GM11168 (cell line): ENCODE results near the gene MRGPRF.

Experiments
- in situ Hi-C: fragments of 300-500 bp; cut with MboI; formaldehyde crosslinking; loops from one replicate; pipeline ENCODE4 v1.12.0; 2022; ENCODE audit warnings: low sequenced_read_pairs; ENCODE audit not compliant: unreplicated experiment

The MRGPRF gene, protein sequence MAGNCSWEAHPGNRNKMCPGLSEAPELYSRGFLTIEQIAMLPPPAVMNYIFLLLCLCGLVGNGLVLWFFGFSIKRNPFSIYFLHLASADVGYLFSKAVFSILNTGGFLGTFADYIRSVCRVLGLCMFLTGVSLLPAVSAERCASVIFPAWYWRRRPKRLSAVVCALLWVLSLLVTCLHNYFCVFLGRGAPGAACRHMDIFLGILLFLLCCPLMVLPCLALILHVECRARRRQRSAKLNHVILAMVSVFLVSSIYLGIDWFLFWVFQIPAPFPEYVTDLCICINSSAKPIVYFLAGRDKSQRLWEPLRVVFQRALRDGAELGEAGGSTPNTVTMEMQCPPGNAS

DNA sequence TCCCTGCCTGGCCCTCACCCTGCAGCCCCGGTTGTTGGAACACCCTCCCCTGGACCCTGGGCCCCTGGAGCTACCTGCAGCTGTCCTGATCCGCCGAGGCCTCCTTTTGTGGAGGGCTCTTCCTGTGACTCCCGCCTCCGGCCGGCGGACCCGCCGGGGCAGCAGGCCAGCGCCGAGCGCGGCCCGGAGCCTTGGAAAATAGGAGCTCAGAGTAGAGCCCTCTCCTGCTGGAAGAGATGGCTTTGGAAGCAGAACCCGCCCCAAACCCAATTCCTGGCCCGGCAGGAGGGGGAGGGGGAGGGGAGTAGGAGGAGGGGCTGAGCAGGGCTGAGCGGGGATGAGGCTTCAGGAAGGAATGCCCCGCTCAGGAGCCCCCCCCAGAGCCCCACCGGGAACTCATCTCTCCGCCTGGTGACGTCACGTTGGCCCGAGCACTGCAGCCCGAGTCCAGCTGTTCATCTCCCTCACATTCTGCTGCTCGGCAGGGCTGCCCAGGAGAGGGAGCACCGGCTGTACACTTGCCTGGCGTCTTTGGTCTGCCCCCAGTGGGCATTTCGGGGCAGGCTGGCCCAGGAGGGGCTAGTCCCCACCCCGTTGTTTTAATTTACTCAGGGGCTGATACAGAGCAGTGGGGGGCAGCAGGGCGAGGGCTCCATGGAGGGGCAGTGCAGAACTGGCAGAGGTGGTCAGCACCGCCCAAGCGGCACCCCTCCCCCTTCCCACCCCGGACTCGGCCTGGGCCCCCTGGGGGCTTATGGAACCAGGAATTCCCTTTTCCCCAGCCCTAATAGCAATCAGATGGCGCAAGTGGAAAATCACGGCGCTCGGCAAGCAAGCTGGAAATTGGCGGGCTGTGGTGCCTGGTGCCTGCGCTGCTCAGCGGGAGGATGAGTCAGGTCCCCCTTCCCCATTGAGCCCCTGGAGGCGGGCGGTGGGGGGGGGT, at the start of gene MRGPRF:
TSS of gene MRGPRF (minus strand) at position 238 of the 943 bp plus-strand sequence. CDS start 3,345 bp downstream, outside the sequence.
- in situ Hi-C loops: no loop called here

DNA sequence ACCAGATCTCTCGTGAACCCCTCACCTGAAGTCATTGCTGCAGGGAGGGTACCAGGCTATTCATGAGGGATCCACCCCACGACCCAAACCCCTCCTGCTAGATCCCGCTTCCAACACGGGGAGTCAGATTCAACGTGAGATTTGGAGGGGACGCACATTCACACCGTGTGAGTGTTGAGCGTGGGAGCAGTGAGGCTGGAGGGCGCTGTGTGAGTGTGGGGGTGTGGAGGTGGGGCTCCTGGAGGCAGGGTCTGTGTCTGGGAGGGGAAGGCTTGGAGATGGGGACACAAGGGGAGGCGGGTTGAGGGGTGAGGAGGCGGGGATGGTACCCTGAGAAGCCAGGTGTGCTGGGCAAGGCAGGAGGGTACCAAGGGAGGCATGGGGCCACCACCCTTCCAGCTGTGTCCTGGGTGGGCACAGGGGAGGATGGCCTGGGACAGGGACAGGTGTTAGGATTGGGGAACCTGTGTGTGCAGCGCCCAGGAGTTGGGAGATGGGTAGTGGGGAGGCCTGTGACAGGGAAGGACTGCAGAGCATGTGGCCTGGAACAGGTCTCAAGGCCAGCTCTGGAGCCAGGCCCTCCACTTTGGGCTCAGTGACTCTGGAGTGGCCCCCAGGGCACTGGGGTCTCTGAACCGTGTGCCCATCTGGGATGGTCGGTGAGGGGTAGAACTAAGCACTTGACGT, 49.3 kb upstream of the MRGPRF start:
- in situ Hi-C loops: no loop called here

DNA sequence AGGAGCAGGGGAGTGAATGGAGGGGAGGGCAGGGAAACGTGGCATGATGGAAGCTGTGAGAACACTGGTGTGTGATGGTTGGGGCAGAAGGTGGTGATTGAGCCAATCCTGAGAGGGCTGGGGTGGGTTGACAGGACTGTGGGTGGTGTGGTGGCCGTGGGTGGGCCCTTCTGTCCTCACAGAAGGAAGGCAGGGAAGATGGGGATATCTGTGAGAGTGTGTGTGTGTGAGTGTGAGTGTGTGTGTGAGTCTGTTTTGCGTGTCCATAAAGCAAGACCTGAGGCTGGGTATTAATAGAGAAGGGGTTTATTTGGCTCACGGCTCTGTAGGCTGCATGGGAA, 48.6 kb upstream of the MRGPRF start:
- in situ Hi-C loops: no loop called here

DNA sequence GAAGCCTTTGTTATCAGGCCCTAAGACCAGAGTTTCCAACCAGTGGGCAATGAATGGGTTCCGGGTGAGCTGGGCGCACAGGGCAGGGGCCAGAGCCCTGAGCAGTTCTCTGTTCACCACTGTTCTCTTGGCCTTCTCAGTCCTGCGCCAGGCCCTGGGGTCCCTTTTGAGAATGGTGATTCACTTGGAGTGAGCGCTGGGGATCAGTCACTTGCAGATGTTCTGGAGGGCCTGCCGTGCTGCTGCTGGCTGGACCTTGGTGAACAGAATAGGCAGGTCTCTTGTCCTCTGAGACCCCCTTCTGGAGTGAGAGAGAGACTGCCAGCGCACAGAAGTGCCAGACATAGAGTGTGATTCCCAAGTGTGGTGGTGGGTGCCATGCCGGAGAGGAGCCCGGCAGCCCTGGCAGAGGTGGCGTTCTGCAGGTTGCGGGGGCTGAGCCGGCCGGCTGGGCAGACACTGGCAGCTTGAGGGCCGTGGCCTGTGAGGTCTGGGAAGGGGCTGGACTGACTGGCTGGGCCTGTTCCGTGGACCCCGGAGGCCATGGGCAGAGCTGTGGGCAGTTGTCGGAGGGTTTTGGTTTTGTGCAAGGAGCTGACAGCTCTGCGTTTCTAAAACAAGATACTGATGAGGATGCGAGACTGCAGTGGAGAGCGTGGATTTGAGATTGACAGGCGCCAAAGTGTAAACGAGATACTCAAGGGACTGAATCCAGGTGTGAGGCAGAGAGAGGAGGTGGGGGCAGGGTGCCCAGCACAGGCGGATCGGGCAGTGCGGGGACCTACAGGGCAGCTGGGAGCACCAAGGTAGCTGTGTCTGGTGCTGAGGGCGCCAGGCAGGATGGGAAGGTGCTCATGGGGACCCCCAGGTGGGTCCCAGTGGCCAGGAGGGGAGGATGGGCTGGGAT, 48.0 kb upstream of the MRGPRF start:
- in situ Hi-C loops: no loop called here

DNA sequence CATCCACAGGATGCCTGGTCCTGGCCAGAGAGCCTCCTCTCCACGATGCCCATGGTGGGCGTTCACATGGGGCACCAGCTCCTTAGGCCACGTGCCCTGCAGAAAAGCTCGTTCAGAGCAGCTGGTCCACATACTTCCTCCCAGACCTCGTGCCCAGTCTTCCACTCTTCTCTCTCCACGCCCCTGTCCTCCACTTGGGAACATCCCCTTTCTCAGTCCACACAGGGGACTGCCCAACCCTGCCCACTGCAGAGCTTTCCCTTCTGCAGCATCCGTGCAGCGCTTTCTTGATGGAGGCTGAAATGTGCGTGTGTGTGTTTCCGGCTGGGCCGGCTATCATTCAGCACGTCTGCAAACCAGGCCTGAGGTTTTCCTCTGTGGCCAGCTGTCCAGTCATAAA, 46.9 kb upstream of the MRGPRF start:
- in situ Hi-C loops: no loop called here

DNA sequence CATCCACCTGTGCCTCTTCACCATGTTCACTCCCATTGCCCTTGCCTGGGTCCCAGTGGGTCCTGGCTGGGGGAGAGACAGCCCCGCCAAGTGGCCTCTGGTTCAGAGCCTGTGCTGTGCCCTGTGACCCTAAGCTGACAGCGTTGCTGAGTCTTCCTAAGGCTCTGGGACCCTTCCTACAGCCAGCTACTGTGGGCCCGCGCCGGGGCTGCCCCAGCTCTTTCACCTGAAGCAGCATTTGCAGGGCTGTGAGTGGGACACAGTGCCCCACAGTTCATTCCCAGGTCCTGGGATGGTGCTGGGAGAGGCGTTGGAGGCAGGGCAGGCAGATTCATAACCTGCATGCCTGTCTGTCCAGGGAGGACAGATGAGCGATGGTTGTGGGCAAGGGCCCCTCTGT, 46.4 kb upstream of the MRGPRF start:
- in situ Hi-C loops: no loop called here

DNA sequence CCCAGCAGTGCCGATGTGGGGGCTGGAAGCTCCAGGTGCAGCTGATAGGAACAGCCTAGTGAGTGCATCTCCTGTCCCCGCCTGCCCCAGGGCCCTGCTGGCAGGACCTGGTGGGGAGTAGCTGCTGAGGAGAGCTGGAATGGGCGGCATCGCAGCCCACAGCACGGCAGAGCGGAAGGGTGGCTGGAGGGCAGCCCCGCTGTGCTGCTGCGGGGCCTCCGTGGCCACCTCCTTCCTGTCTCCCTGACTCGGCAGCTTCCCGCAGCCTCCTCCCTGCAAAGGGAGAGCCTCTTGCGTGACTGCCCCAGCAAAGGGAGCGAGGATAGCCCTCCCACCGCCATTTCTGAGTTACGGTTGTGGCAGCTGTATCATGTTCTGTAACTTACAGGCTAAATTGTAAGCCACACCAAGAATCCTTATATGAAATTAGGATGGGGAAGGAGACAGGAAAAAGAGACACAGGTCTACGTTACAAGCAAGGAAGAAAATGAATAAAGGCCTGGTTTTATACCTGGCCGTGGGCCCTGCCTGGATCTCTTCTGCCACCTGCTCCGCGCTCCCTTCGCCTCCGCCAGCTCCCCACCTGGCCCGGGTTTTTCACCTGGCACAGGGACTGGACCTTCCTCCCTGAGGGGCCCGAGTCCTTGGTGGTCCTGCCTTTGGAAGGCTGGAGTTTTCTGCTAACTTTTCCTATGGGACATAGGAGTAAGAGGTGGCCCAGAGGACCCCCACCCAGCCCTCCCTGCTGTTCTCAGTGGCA, 45.6 kb upstream of the MRGPRF start:
- in situ Hi-C loops: no loop called here

DNA sequence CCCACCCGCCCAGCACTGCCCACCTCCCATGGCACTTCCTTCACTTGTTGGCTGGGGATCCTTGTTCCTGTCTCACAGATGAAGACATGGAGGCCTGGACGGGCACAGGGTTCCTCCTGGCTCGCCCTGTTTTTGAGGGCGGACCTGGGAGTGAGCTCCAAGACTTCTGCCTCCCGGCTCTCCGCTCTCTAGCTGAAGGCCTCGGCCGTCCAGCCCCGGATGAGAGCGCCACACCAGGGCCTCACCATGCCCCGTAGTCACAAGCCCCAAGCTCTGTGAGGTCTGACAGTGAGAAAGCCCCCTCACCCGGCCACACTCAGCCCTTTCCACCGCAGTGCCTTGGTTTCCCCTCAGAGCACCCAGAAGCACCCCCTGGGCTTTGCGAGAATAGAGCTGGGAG, 44.8 kb upstream of the MRGPRF start:
- in situ Hi-C loops: no loop called here

DNA sequence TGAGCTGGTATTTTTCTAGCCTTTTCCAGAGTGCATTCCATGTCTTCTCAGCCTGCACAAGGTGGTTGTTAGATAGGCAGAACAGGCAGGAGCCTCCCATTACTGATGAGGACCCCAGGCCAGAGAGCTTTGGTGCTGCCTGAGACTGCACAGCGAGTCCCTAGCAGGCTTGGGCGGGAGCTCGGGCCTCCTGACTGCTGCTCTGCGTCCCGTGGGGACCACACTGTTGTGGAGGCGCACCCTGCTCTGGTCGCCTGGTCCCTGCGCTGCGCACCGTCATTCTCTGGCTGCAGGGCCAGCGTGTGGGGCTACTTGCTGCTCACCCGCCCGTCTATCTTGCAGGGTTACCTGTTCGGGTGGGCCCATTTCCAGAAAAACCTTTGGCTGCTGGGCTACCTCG, 44.2 kb upstream of the MRGPRF start:
- in situ Hi-C loops: no loop called here

DNA sequence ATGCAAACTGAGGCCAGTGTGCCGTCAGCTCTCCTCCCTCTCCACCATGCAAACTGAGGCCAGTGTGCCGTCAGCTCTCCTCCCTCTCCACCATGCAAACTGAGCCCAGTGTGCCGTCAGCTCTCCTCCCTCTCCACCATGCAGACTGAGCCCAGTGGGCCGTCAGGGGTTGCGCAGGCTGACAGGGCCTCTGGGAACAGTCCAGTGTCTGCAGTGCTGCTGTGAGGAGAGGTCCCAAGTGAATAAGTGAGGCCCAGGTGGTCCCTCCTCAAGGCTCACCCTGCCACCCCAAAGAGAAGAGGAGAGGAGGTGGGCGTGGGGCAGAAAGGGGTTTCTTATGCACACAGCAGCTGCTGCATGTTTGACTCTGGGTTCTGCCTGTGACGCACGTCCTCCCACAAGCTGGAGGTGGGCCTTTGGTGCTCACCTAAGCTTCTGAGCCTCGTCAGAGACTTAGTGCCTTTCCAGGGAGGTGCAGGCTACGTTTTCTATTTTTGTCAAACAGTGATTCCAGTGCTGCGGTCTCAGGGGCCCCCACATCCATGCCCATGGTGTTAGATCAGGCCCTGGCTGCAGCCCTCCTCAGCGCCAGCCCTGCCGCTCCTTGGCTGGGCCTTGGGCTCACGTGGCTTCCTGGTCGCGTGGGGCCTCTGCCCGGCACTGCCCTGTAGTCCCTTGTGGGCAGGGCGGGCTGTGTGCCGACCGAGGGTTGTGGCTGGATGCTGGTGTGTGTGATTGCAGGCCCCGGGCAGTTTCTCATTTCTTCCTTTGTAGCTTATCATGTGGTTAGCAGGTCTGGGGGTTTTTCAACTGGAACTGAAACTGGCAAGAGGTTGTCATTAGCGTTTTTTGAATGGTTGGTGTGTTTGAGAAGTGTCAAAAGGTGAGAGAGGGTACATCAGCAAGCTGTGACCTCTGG, 42.8 kb upstream of the MRGPRF start:
- in situ Hi-C loops: no loop called here

DNA sequence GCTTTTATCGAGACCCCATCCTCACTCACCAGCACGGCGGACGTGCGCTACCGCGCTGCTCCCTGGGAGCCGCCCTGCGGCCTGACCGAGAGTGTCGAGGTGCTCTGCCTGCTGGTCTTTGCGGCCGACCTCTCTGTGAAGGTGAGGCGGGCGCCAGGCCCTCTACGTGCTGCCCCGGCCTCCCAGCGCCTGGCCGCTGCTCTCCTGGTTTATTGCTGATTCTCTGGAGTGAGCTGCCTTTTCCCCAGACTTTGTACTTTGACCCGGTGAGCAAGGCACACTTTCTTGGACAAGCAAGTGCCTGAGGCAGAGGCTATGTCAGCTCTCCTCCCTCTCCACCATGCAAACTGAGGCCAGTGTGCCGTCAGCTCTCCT, 42.2 kb upstream of the MRGPRF start:
- in situ Hi-C loops: no loop called here

DNA sequence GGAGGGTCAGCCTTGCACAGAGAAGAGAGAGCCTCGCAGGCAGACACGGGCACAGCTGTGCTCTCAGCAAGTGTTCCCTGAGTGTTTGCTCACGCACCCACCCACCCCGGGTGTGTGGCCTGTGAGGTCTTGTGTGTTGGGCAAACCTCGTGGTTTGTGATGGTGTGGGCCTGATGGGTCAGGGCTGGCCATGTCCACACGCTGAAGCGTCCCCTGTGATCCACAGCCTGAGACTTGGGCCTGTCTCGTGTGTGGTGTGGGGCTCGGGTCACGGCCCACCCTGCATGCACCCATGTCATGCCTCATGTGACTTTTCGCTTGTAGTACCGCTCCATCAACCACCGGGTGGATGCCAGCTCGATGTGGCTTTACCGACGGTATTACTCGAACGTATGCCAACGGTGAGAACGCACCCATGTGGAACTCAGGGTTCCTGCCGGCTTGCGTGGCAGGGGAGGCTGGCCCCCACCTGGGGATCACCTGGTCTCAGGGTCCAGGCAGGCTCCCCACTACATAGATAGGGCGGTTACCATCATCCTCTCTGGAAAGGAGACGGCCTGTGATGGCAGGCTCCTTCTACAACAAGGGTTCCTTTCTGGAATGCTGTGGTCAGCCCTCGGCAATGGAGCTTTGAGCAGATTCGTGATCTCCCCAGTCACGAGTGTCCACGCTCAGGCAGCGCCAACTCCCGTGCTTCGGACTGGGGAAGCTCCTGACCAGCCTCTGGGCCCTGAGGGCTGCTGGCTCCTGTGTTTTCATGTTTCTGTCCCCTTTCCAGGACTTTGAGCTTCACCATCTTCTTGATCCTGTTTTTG, 41.6 kb upstream of the MRGPRF start:
- in situ Hi-C loops: no loop called here

DNA sequence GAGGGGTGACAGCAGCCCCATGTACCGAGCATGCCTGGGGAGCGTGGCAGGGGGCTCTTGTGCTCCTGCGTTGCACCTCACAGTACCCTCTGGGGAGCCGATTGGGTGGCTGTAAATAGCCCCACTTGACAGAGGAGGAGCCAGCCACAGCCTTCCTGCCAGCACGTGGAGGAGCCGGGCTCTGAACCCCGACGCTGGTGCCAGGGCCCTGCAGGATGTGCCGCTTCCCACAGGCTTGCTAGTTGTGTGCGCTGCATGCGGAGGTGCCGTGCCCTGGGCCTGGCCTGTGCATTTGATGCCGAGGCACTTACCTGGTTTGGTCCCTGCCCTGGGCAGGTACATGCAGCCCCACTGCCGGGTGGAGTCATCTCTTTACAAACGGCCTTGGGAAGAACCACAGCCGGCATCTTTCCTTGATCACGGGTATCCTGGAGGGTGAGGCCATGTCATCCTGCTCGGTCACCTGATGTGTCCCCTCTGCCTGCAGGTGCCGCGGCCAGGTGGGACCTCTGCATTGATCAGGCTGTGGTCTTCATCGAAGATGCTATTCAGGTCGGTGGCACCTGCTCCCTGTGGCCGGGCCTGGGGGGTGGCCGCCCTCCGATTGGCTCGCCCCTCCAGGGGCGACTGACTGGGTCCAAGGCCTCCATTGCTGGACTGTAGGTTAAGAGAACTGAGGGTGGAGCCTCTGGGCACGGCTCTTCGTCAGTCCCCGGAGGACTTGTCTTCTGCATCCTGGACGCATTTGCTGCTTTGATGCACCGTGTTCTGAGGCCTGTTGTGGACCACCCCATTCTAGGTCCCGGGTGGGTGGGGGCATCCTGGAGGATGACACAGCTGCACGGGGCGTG, 40.7 kb upstream of the MRGPRF start:
- in situ Hi-C loops: no loop called here

DNA sequence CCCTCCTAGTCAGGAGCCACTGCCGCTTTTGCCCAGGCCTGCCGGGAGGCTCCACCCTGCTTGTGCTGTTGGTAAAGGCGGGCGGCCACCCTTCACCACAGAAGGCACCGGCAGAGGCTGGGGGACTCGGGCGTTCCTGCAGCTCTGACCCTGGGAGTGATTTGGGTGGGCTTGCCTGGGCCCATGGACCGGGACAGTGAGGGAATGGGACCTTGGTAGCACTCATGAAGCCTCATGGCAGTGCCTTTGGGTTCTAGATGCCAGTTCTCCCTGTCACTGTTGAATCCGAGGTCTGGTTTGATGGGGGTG, 40.1 kb upstream of the MRGPRF start:
- in situ Hi-C loops: no loop called here

DNA sequence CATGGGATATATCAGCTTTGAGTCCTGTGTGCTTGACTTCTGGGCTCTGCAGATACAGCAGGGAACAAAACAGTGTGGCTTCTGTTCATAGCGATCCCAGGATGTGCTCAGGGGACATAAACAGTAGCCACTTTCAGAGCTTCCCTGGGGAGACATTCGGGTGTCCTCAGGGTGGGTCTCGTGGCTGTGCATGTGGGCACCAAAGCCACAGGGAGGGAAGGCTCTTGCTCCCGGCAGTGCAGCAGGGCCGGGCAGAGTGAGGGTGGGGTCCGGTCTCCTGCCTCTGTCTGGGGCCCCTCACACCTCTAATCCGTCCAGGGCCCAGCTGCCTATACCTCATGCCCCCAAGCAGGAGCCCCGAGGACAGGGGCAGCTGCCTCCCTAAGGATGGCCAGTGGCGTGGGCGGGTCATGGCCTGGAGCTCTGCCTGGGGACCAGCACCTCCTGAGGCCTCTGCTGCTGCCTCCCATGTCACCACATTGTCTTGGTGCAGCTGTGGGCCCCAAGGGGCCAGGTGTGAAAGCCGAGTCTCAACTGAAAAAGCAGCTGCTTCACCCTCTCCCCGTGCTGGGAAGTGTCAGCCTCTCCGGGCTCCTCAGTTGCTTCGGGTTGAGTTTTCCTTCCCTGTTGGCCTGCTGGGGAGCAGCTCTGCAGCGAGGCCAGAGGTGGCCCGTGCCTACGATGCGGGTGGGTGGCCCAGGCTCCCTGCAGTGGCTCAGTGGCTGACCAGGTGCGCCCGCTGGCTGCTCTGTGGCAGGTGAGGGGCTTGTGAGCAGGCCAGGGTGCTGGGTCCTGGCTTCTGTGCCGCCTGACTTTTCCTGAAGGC, 39.5 kb upstream of the MRGPRF start:
- in situ Hi-C loops: no loop called here
